HG03460 (cell line): ENCODE results near the gene MT1H.
"Not testable (repeated sequence)": the region's sequence is repeated elsewhere in the genome, so short reads cannot be mapped to it uniquely, and the experiment has no call there.

ENCODE experiments used
- ATAC-seq: cut with Tn5 transposase; IDR thresholded peaks from one replicate; pipeline ENCODE4 v1.9.1; 2021; ENCODE audit not compliant: unreplicated experiment

The MT1H gene

GRCh38 chr16:56664506-56664905 lies 5.1 kb upstream of the MT1H start:
- ATAC-seq: no peak

- ATAC-seq: not testable (repeated sequence)
These were observed 4.0 kb upstream of the MT1H start for GRCh38 chr16:56665286-56666261.

- no peak for ATAC-seq
These were observed 1.7 kb upstream of the MT1H start, which contains the start of gene MT1G for GRCh38 chr16:56667581-56668571. Gene MT1G (minus strand): TSS chr16:56668065. CDS start chr16:56667993, 72 bp downstream.

- no peak for ATAC-seq
These were observed 416 bp downstream of the MT1H start for GRCh38 chr16:56669840-56670619.

- no peak for ATAC-seq
These were observed 963 bp downstream of the MT1H start for GRCh38 chr16:56670620-56670934.

GRCh38 chr16:56671691-56672090 lies 2.1 kb downstream of the MT1H start:
- not testable (repeated sequence) for ATAC-seq

- ATAC-seq: not testable (repeated sequence)
These were observed 2.6 kb downstream of the MT1H start for GRCh38 chr16:56672171-56672570.

GRCh38 chr16:56672761-56673536 lies 3.3 kb downstream of the MT1H start:
- ATAC-seq: no peak

- no peak for ATAC-seq
These were observed 4.3 kb downstream of the MT1H start for GRCh38 chr16:56673921-56674320.

GRCh38 chr16:56674570-56674969 lies 5.0 kb downstream of the MT1H start:
- not testable (repeated sequence) for ATAC-seq

GRCh38 chr16:56675685-56676210 lies 6.1 kb downstream of the MT1H start:
- ATAC-seq: no peak

GRCh38 chr16:56677474-56677873 lies 7.9 kb downstream of the MT1H start:
- ATAC-seq: no peak

- ATAC-seq: no peak
These were observed 9.6 kb downstream of the MT1H start for GRCh38 chr16:56679078-56679730.

- ATAC-seq: no peak
These were observed 10.2 kb downstream of the MT1H start for GRCh38 chr16:56679818-56680217.

GRCh38 chr16:56681939-56682702 lies 12.5 kb downstream of the MT1H start, which contains the start of gene MT1X:
Gene MT1X (plus strand): TSS chr16:56682470. CDS start chr16:56682541, 71 bp downstream.
- ATAC-seq: peak; percentile 98

- peak; percentile 3 for ATAC-seq
These were observed 13.2 kb downstream of the MT1H start for GRCh38 chr16:56682703-56683397.

GRCh38 chr16:56683424-56684172 lies 14.0 kb downstream of the MT1H start:
- ATAC-seq: no peak
